ENCODE results near the gene GABRR2. TPM values are rescaled to one million over a fixed set of nuclear protein-coding genes. Genes with fewer than 3 reads are reported as not detected.

Gene GABRR2
- polyA plus RNA-seq, 1 donor from 2014 or later, result 0.31 TPM

GRCh38 chr6:89216411-89216810, 98.7 kb downstream of the GABRR2 start:
- H3K36me3 ChIP-seq (ENCODE audit: insufficient read depth, low read length), result no peaks in the 10 kb centered on the region

GRCh38 chr6:89215391-89215790, 99.7 kb downstream of the GABRR2 start:
- Histone ChIP-seq H4K20me1 (ENCODE audit: insufficient read depth) (no peaks in the 10 kb centered on the region), H2AFZ (ENCODE audit: low read depth, low read length) (no peak overlapping the region), H3K4me3 (ENCODE audit: low read length) (no peak overlapping the region), H3K27me3 (ENCODE audit: insufficient read depth, low read depth, low read length) (no peaks in the 10 kb centered on the region), H3K4me2 (ENCODE audit: low read length) (no peak overlapping the region), H3K79me2 (replicated peaks; ENCODE audit: insufficient read depth, low read length) (no peaks in the 10 kb centered on the region), H3K9ac (ENCODE audit: low read length) (no peak overlapping the region), H3K9me3 (ENCODE audit: low read length) (no peaks in the 10 kb centered on the region), H3F3A (ENCODE audit: insufficient read depth, low read length, poor library complexity, severe bottlenecking) (no peaks in the 10 kb centered on the region), H3K36me3 (ENCODE audit: insufficient read depth, low read length) (no peaks in the 10 kb centered on the region), H3K27ac (ENCODE audit: low read length) (no peak overlapping the region), H3K9me2 (ENCODE audit: insufficient read depth, low read length) (no peaks in the 10 kb centered on the region)
- no peak for TF ChIP-seq TAF1 (IDR thresholded peaks at IDR 0.05; ENCODE audit: low read depth)
- no peak for TF ChIP-seq RAD21 (conservative IDR thresholded peaks at IDR 0.05)
- TF ChIP-seq SMC3 (conservative IDR thresholded peaks at IDR 0.05; ENCODE audit: poor library complexity), result no peak
- no peak for TF ChIP-seq EP300 (conservative IDR thresholded peaks at IDR 0.05; ENCODE audit: poor library complexity, severe bottlenecking)
- TF ChIP-seq REST (IDR thresholded peaks at IDR 0.05; ENCODE audit: borderline replicate concordance), result no peak
- no peak for TF ChIP-seq MXI1 (conservative IDR thresholded peaks at IDR 0.05; ENCODE audit: poor library complexity, severe bottlenecking)
- TF ChIP-seq EZH2 (IDR thresholded peaks at IDR 0.05; ENCODE audit: borderline replicate concordance, insufficient read depth, low read length, poor library complexity, severe bottlenecking), result no peak
- TF ChIP-seq POLR2AphosphoS5 (IDR thresholded peaks at IDR 0.05), result no peak

More at GRCh38 chr6:89216411-89216810, 98.7 kb downstream of the GABRR2 start:
- Histone ChIP-seq H3K9ac (ENCODE audit: low read length) (no peak overlapping the region), H3K27ac (ENCODE audit: low read length) (no peak overlapping the region), H2AFZ (ENCODE audit: low read depth, low read length) (no peak overlapping the region), H3K4me3 (ENCODE audit: low read length) (no peak overlapping the region), H3F3A (ENCODE audit: insufficient read depth, low read length, poor library complexity, severe bottlenecking) (no peaks in the 10 kb centered on the region), H3K79me2 (replicated peaks; ENCODE audit: insufficient read depth, low read length) (no peaks in the 10 kb centered on the region), H4K20me1 (ENCODE audit: insufficient read depth) (no peaks in the 10 kb centered on the region), H3K9me2 (ENCODE audit: insufficient read depth, low read length) (no peaks in the 10 kb centered on the region), H3K27me3 (ENCODE audit: insufficient read depth, low read depth, low read length) (no peaks in the 10 kb centered on the region), H3K4me2 (ENCODE audit: low read length) (no peak overlapping the region), H3K9me3 (ENCODE audit: low read length) (no peaks in the 10 kb centered on the region)
- TF ChIP-seq EP300 (conservative IDR thresholded peaks at IDR 0.05; ENCODE audit: poor library complexity, severe bottlenecking) (no peak), MXI1 (conservative IDR thresholded peaks at IDR 0.05; ENCODE audit: poor library complexity, severe bottlenecking) (no peak), REST (IDR thresholded peaks at IDR 0.05; ENCODE audit: borderline replicate concordance) (no peak), EZH2 (IDR thresholded peaks at IDR 0.05; ENCODE audit: borderline replicate concordance, insufficient read depth, low read length, poor library complexity, severe bottlenecking) (no peak), CTCF (IDR thresholded peaks at IDR 0.05; ENCODE audit: poor library complexity, severe bottlenecking) (no peak), TAF1 (IDR thresholded peaks at IDR 0.05; ENCODE audit: low read depth) (no peak), SMC3 (conservative IDR thresholded peaks at IDR 0.05; ENCODE audit: poor library complexity) (no peak), POLR2AphosphoS5 (IDR thresholded peaks at IDR 0.05) (no peak), RAD21 (conservative IDR thresholded peaks at IDR 0.05) (no peak)
